NOMO-1 treated with dmso at 0.1 percent for 144 hours (cell line): ENCODE data around the gene NNMT.

Source experiments
- DNase-seq: peaks from one replicate; lab custom pipeline; 2025; ENCODE audit not compliant: unreplicated experiment; lab: John Stamatoyannopoulos, UW

The NNMT gene

GRCh38 chr11:114343493-114343892 lies 47.3 kb downstream of the NNMT start:
- DNase-seq, result no peak

- no peak for DNase-seq
These were observed 48.3 kb downstream of the NNMT start for GRCh38 chr11:114344494-114344893.

- no peak for DNase-seq
These were observed 49.5 kb downstream of the NNMT start for GRCh38 chr11:114345575-114346222.

- DNase-seq, result no peak
These were observed 50.5 kb downstream of the NNMT start for GRCh38 chr11:114346709-114347141.

GRCh38 chr11:114348200-114349191 lies 52.3 kb downstream of the NNMT start:
- DNase-seq, result no peak

- DNase-seq, result no peak
These were observed 53.8 kb downstream of the NNMT start for GRCh38 chr11:114350022-114350421.

GRCh38 chr11:114353443-114353842 lies 57.2 kb downstream of the NNMT start:
- no peak for DNase-seq

- no peak for DNase-seq
These were observed 57.9 kb downstream of the NNMT start for GRCh38 chr11:114354076-114354475.

- DNase-seq, result no peak
These were observed 62.5 kb downstream of the NNMT start for GRCh38 chr11:114358716-114359115.

GRCh38 chr11:114359342-114359741 lies 63.1 kb downstream of the NNMT start:
- DNase-seq, result no peak

- no peak for DNase-seq
These were observed 66.1 kb downstream of the NNMT start for GRCh38 chr11:114362326-114362725.

- DNase-seq, result no peak
These were observed 66.8 kb downstream of the NNMT start for GRCh38 chr11:114362958-114363357.
